Urothelium cell line (cell line): ENCODE measurements around the gene KIF23.

Experiments used
- DNase-seq: peaks from one replicate; pipeline ENCODE4 v3.0.0; 2011; ENCODE audit warnings: low spot score, mixed read lengths
- FAIRE-seq: peaks from 2 replicates; lab custom pipeline; 2011; peaks lifted over from hg19 to GRCh38; lab: Jason Lieb, UNC

The KIF23 gene

DNA sequence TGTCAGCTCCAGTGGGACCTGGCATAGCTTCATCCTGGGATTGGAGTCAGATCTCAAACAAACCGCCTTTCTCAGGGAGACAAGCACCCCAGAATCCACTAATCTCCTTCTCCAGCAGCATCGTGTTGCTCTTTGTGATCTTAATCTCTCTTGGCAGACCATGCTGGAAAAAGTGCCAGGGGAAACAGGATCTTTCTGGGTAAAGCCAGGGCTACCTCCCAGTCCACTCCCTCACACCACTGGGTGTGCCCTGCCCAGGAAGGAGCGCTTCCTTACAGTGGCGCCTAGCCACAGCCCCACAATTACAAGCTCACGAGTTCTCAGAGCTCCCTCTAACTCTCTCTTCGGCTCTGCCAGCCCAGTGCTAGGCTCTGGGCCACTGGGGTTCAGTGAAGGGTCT is 70.7 kb downstream of the KIF23 start:
- no peak for FAIRE-seq
- no peak for DNase-seq

DNA sequence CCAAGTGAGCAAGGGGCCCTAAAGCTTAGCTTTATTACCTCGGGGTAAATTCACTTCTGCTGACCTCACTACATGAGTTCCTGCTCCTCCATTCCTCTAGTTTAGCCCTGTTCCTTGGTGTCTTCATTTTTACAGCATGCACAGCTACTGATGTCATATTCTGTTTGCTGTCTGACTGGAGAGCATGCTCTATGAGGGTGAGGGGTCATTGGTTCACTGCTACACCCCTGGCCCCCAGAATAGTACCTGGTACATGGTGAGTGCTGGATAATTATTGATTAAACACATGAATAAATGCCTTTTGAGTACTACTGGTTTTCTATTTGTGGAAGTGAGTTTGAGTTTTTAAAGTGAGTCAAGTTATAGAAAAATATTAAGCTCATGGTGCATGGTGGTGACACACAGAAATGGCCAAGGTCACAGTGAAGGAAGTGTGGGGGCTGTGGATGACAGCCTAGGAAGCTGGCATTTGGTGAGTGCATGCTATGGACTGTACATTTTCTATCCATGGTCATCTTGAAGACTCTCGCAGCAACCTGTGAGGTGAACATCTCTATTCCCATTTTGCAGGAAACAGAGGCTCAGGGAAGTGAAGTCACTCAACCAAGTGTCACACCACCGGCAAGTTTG is 72.4 kb downstream of the KIF23 start:
- no peak for DNase-seq
- FAIRE-seq: peak; percentile 27

DNA sequence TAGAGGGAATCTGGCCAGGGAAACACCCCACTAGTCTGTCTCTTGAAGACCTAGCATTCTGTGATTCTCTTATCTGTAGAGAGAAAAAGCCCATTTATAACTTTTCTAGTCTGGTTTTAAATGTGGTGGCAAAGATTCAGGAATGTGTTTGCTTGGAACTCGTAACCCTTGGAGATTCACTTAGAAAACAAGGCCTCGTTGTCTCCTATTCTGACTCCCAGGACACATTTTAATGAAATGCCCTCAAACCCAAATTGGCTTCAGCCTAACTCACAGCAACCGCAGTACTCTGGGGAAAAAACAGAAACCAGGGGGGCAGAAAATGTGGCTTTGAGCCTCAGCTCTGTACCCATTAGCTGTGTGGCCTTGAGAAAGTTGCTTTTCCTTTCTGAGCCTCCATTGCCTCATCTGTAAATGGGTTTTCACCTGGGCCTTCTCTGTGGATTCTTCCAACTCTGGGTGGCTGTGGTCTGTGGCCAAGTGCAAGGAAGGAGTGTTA is 75.0 kb downstream of the KIF23 start:
- DNase-seq (peak; percentile 54), FAIRE-seq (peak; percentile 23)

DNA sequence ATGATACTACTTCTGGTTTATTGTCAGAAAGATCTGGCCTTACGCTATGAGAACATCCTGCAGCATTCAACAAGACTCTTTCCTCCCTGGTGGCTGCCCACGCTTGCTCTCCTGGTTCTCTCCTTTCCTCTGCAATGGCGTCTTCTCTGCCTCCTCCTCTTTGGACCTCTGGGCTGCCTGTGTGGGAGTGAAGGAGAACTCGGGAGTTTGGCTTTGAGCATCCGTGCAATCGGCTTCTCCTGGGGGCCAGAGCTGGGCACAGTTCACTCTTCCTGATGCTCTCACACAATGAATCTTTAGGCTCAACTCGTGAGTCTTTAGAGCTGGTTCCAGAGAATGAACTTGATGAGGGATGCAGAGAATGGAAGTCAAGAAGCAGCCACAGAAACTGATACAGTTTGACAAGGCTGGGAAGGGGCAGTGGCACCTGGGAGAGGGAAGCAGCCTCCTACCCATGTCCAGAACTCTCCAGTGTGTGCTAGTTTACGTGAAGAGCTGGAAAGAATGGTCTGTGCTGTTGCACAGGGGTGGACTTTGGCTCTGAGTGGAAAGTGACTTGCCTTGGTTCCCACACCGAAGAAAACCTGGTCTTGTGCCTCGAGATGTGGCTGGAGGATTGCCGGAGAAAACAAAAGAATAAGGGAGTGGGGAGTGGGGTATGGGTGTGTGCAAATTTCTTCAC is 76.3 kb downstream of the KIF23 start:
- no peak for FAIRE-seq

DNA sequence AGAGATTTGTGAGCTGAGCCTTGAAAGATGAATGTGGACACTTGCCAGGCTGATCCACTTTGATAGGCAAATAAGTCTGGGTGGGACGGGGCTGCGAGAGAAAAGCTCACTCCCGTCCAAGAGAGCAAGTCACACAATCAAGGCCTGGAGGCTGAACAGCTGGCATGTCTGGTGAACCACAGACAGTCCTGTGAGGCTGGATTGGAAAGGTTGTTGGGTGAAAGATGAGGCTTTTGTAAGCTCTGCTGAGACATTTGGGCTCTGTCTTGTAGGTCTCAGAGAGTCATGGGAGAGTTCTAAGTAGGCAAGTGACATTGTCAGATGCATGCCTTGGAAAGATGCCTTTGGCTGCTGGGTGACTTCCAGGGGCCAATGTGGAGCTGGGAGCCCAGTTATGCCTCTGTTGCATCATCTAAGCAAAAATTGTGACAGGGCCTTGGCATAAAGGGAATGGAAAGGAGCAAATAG is 76.9 kb downstream of the KIF23 start:
- DNase-seq (no peak), FAIRE-seq (no peak)

More for the DNA sequence above, 76.3 kb downstream of the KIF23 start:
- no peak for DNase-seq

DNA sequence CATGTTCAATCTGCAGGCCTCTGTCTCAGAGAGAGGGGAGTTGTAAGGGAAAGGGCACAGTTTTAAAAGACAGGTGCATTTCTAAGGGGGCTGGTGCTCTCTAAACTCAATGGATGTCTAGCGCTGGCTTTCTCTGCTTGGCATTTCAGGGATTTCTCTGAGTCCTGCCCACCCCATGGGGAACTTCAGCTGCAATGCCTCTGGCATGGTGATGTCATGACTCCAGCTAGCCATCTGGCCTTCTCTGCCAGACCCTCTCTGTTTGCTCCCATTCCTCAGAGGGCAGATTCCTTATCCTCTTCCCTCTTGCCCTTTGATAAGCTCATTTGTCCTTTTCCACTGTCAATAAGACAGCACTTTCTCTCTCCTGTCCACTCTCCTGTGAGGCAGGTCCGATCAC is 79.3 kb downstream of the KIF23 start:
- no peak for FAIRE-seq

DNA sequence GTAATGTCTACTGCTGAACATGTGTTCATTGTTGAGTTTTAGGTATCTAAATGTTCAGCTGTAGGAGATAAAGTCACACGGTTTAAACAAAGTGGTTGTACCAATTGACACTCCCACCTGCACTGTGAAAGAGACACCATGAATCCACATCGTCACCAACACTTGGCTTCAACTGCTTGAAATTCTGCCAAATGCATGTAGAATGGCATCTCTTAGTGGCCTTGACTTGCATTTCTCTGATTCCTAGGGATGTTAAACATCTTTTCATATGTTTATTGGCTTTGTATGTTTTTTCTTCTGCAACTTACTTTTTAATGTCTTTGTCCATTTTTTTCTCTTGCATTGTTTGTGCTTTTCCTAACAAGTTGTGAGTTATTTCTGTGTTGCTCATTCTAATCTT is 81.9 kb downstream of the KIF23 start:
- FAIRE-seq (no peak), DNase-seq (no peak)

More for the DNA sequence above, 79.3 kb downstream of the KIF23 start:
- DNase-seq: no peak

DNA sequence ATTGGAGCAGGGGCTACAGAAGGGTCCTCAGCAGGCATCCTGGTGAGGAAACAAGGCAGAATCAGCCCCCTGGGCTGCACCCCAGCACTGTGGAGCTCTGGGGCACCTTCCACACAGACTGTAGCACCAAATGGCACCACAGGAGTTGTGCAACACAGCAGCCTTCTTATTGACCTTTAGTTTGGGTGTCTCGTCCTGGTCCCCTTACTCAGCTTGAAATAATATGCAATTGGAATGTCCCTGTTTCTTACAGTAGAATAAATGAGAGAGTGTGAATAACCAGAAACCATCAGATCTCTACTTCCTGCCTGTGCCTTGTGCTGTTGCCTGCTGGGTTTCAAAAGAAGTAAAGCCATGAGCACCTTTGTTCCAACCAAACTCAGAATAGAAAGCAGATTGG is 82.9 kb downstream of the KIF23 start:
- DNase-seq (no peak), FAIRE-seq (no peak)

DNA sequence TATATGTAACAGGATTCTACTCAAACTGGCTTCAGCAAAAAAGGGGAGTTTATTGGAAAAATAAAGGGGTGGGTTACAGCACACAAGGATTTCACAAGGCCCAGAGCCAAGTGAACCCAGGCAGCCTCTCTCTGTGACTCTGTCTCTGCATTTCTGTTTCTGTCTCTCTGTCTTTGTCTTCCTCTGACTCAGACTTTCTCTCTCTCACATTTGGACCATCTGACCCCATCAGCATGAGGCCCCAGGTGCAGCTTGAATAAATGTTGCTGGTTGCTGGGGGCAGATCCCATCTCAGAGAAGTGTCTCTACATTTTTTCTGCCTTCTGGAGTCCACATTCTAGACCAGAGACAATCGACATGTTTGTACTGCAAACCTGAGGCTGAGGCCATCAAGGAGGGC is 83.5 kb downstream of the KIF23 start:
- DNase-seq: no peak
- FAIRE-seq: peak; percentile 68
